ENCODE data around the gene ARAP3. TPM values are rescaled to one million over a fixed set of nuclear protein-coding genes. Genes with fewer than 3 reads are reported as not detected.

ARAP3 gene
- total RNA-seq, 1 experiment from 2014 or later: 15.1 TPM

GRCh38 chr5:141711687-141712086 lies 29.7 kb upstream of the ARAP3 start:
- H3K79me2 ChIP-seq (ENCODE audit: insufficient read depth, low read length): no peaks in the 10 kb centered on the region
- POLR2A ChIA-PET: no interaction called here
- H3K9ac ChIP-seq (ENCODE audit: low read length): no peak overlapping the region
- CTCF ChIA-PET: no interaction called here
- H3K9me2 ChIP-seq (ENCODE audit: insufficient read depth): no peaks in the 10 kb centered on the region
- intact Hi-C loops (cut with micrococcal nuclease): no loop called here
- no peaks in the 10 kb centered on the region for H3K27me3 ChIP-seq (ENCODE audit: insufficient read depth, low read length)
- peaks cover 22 to 38% of the 10 kb centered on the region in 2 experiments for H3K4me1 ChIP-seq (ENCODE audit: control insufficient read depth in 1 of 2, insufficient read depth in 2 of 2, low read length in 2 of 2)
- DNase-seq (ENCODE audit: low read depth, low spot score) (no peak), ATAC-seq (no peak)
- BruUV-seq (replicated peaks): no TSS peak
- no peak overlapping the region for H3K4me2 ChIP-seq (ENCODE audit: low read length)
- no peak overlapping the region for H2AFZ ChIP-seq (ENCODE audit: low read depth, low read length, poor library complexity, severe bottlenecking)
- no peak overlapping the region for H3K27ac ChIP-seq (ENCODE audit: low read depth, low read length)
- TF ChIP-seq JUND (IDR thresholded peaks at IDR 0.05) (no peak), TCF7L2 (IDR thresholded peaks at IDR 0.05; ENCODE audit: borderline replicate concordance, extremely low read depth, insufficient read depth, insufficient read length) (no peak), REST (IDR thresholded peaks at IDR 0.05; ENCODE audit: low read depth) (no peak), ZFX (IDR thresholded peaks at IDR 0.05) (no peak), CBX3 (IDR thresholded peaks at IDR 0.05; ENCODE audit: low read depth) (no peak), SRF (IDR thresholded peaks at IDR 0.05; ENCODE audit: low read depth) (no peak), FOSL1 (IDR thresholded peaks at IDR 0.05; ENCODE audit: low read depth) (no peak), ATF3 (IDR thresholded peaks at IDR 0.05) (no peak), ZNF274 (IDR thresholded peaks at IDR 0.05; ENCODE audit: low read depth, low read length) (no peak), EGR1 (IDR thresholded peaks at IDR 0.05; ENCODE audit: low read depth) (no peak), SP1 (IDR thresholded peaks at IDR 0.05; ENCODE audit: low read depth) (no peak)
- no peaks in the 10 kb centered on the region for H3K9me3 ChIP-seq (ENCODE audit: control insufficient read depth in 1 of 2, insufficient read depth in 1 of 2, low read depth in 1 of 2, low read length in 2 of 2)
- no peaks in the 10 kb centered on the region for H3K36me3 ChIP-seq (ENCODE audit: control insufficient read depth in 1 of 2, insufficient read depth in 2 of 2, low read length in 2 of 2)
- no peak overlapping the region for H3K4me3 ChIP-seq (replicated peaks in 1 of 2; ENCODE audit: low read depth in 1 of 2, low read length in 2 of 2)
- H4K20me1 ChIP-seq (ENCODE audit: insufficient read depth): no peaks in the 10 kb centered on the region
- RAD21 ChIA-PET (ENCODE audit: low non-redundant PET in 1 of 2, low total read pairs in 2 of 2, uncharacterized antibody in 2 of 2, unreplicated experiment in 2 of 2): no interaction called here
